ENCODE data around the gene GRID2.

GRCh38 chr4:93654211-93654610, 1350.4 kb downstream of the GRID2 start:
- TF ChIP-seq, protein P1, sequence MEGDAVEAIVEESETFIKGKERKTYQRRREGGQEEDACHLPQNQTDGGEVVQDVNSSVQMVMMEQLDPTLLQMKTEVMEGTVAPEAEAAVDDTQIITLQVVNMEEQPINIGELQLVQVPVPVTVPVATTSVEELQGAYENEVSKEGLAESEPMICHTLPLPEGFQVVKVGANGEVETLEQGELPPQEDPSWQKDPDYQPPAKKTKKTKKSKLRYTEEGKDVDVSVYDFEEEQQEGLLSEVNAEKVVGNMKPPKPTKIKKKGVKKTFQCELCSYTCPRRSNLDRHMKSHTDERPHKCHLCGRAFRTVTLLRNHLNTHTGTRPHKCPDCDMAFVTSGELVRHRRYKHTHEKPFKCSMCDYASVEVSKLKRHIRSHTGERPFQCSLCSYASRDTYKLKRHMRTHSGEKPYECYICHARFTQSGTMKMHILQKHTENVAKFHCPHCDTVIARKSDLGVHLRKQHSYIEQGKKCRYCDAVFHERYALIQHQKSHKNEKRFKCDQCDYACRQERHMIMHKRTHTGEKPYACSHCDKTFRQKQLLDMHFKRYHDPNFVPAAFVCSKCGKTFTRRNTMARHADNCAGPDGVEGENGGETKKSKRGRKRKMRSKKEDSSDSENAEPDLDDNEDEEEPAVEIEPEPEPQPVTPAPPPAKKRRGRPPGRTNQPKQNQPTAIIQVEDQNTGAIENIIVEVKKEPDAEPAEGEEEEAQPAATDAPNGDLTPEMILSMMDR (IDR thresholded peaks at IDR 0.05) = no peak
- no peak for TF ChIP-seq POLR2A (IDR thresholded peaks at IDR 0.05)

Measured in thyroid gland (tissue), 4 donors.